Activated B cell treated with CpG ODN at 0.5 μM for 24 hours (primary cell): Measurements from ENCODE around the gene TSKU. TPM values are rescaled to one million over a fixed set of nuclear protein-coding genes. Genes with fewer than 3 reads are reported as not detected.
"Not testable (repeated sequence)": the region's sequence is repeated elsewhere in the genome, so short reads cannot be mapped to it uniquely, and the experiment has no call there.

Experiments
- ATAC-seq: fragments of 200-7000 bp; cut with Tn5 transposase; one replicate; pipeline ENCODE4 v1.10.0; 2021; ENCODE audit warnings: low read depth, mild to moderate bottlenecking, moderate library complexity
- CTCF ChIA-PET: fragments of 350-600 bp; sonication (Branson Sonifier 250); formaldehyde crosslinking; loops from one replicate; lab custom pipeline; 2021; ENCODE audit warnings: antibody characterized with exemption; lab: Charles Lee
- POLR2A ChIA-PET: fragments of 350-600 bp; sonication (Branson Sonifier 250); formaldehyde crosslinking; loops from one replicate; lab custom pipeline; 2021; ENCODE audit warnings: antibody characterized with exemption; lab: Charles Lee
- DNase-seq: peaks from one replicate; pipeline ENCODE4 v3.0.0; 2022
- H3K27ac Mint-ChIP-seq: one replicate; pipeline ENCODE4 v1.8.0; 2020; ENCODE audit warnings: mixed read lengths
- H3K27me3 Mint-ChIP-seq: one replicate; pipeline ENCODE4 v1.8.0; 2021; ENCODE audit warnings: mixed read lengths
- H3K36me3 Mint-ChIP-seq: one replicate; pipeline ENCODE4 v1.8.0; 2021; ENCODE audit warnings: low read depth, mixed read lengths
- H3K4me1 Mint-ChIP-seq: one replicate; pipeline ENCODE4 v1.8.0; 2021; ENCODE audit warnings: mixed read lengths
- H3K4me3 Mint-ChIP-seq: one replicate; pipeline ENCODE4 v1.8.0; 2020; ENCODE audit warnings: mild to moderate bottlenecking, mixed read lengths
- H3K9me3 Mint-ChIP-seq: one replicate; pipeline ENCODE4 v1.8.0; 2020; ENCODE audit warnings: mixed read lengths
- intact Hi-C: fragments of 100-400 bp; cut with micrococcal nuclease; formaldehyde crosslinking; loops from one replicate; pipeline ENCODE4 v1.15.1; 2024
- total RNA-seq: library from RNA; stranded (reverse); gene quantifications from 2 replicates; pipeline ENCODE4 v1.2.3, GENCODE V29; 2022
- TF ChIP-seq, protein P1 (sequence below): fragments of 200-600 bp; IDR thresholded peaks from one replicate; pipeline ENCODE4 v1.8.0; 2022; ENCODE audit warnings: antibody characterized with exemption, mild to moderate bottlenecking

The TSKU gene
- total RNA-seq, 1 donor from 2014 or later = not detected

DNA sequence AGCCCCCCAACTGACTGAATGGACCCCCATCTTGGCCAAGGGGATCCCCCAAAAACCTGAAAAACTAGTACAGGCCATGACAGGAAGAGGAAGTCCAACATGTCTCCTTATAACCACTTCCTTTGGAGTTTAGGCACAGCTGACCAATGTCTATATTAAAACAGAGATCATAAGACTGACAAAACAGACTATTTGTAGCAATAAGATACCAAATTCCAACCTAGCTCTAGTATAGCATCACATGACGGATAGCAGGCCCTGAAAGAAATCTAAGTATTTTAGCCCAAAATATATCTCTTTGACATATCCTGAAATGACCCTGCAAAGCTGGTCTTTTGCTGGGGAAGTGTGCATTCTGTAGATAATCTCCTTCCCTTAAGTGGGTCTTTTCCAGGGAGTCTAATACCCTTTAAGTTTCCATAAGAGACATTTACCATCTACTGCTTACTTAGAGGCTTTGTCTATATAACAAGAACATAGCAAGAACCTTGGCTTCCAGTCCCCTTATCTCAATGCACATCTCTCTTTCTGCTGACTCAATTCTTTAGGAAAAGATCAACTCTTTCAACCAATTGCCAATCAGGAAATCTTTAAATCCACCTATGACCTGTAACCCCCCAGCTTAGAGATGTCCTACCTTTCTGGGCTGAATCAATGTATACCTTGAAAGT is 42.7 kb downstream of the TSKU start:
- Mint-ChIP-seq H3K4me1 (peaks cover 6% of the 10 kb centered on the region), H3K9me3 (no peaks in the 10 kb centered on the region), H3K27ac (no peak overlapping the region), H3K27me3 (peaks cover 11% of the 10 kb centered on the region), H3K4me3 (no peak overlapping the region), H3K36me3 (no peaks in the 10 kb centered on the region)
- intact Hi-C loops = no loop called here
- DNase-seq (no peak), ATAC-seq (no peak)
- TF ChIP-seq, protein P1, sequence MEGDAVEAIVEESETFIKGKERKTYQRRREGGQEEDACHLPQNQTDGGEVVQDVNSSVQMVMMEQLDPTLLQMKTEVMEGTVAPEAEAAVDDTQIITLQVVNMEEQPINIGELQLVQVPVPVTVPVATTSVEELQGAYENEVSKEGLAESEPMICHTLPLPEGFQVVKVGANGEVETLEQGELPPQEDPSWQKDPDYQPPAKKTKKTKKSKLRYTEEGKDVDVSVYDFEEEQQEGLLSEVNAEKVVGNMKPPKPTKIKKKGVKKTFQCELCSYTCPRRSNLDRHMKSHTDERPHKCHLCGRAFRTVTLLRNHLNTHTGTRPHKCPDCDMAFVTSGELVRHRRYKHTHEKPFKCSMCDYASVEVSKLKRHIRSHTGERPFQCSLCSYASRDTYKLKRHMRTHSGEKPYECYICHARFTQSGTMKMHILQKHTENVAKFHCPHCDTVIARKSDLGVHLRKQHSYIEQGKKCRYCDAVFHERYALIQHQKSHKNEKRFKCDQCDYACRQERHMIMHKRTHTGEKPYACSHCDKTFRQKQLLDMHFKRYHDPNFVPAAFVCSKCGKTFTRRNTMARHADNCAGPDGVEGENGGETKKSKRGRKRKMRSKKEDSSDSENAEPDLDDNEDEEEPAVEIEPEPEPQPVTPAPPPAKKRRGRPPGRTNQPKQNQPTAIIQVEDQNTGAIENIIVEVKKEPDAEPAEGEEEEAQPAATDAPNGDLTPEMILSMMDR = no peak
- ChIA-PET POLR2A (no interaction called here), CTCF (interaction anchor here (2.3 kb wide), 1 partner anchor 92 kb away, joined by 6 read pairs; no protein-coding TSS in a partner anchor)

GRCh38 chr11:76826508-76826907 is 43.4 kb downstream of the TSKU start:
- H3K36me3 Mint-ChIP-seq, H3K4me3 Mint-ChIP-seq, ATAC-seq, DNase-seq, H3K27ac Mint-ChIP-seq, H3K9me3 Mint-ChIP-seq, intact Hi-C loops, POLR2A ChIA-PET, H3K4me1 Mint-ChIP-seq, CTCF ChIA-PET: not testable (repeated sequence)
- H3K27me3 Mint-ChIP-seq = peaks cover 12% of the 10 kb centered on the region

- H3K4me1 Mint-ChIP-seq, H3K9me3 Mint-ChIP-seq, H3K4me3 Mint-ChIP-seq, H3K27ac Mint-ChIP-seq, intact Hi-C loops, DNase-seq, H3K36me3 Mint-ChIP-seq, CTCF ChIA-PET, ATAC-seq, POLR2A ChIA-PET: not testable (repeated sequence)
- H3K27me3 Mint-ChIP-seq = peaks cover 12% of the 10 kb centered on the region
These were observed 43.8 kb downstream of the TSKU start for GRCh38 chr11:76827005-76827404.

DNA sequence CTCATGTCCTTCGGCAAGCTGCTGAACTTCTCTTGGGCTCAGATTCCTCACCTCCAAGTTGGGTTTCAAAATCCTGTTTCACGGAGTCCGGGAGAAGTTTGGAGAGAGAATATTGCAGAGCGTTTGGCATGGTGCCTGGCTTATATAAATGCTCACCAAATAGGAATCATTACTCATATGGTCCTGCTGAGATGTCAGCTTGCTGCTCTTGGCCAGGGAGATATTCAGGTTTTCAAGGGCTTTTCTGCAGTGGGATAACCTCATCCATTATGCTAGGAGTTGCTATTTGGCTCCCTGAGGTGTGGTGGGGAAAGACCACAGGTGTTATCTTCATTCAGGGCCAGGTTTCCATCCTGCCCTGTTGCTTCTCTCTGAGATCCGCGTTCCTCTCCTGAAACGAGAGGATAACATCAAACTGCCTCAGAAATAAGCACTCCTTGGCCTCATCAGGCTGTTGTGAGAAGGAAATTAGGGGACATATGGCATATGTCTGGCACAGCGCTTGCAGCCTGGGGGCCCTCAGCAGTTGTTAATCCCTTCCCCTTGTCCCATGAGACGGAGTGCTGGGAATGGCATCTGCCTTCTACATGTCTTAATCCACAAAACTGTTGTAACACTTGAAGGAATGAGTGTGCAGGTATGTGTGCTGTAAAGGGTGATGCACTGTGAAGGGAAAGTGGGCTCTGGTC is 47.6 kb downstream of the TSKU start:
- intact Hi-C loops = no loop called here
- H3K27ac Mint-ChIP-seq = no peak overlapping the region
- H3K4me1 Mint-ChIP-seq = no peaks in the 10 kb centered on the region
- no peaks in the 10 kb centered on the region for H3K36me3 Mint-ChIP-seq
- H3K9me3 Mint-ChIP-seq = no peaks in the 10 kb centered on the region
- TF ChIP-seq, protein P1 = no peak
- ChIA-PET CTCF (no interaction called here), POLR2A (no interaction called here)
- DNase-seq (no peak), ATAC-seq (no peak)
- H3K4me3 Mint-ChIP-seq = no peak overlapping the region
- H3K27me3 Mint-ChIP-seq = peaks cover 12% of the 10 kb centered on the region

DNA sequence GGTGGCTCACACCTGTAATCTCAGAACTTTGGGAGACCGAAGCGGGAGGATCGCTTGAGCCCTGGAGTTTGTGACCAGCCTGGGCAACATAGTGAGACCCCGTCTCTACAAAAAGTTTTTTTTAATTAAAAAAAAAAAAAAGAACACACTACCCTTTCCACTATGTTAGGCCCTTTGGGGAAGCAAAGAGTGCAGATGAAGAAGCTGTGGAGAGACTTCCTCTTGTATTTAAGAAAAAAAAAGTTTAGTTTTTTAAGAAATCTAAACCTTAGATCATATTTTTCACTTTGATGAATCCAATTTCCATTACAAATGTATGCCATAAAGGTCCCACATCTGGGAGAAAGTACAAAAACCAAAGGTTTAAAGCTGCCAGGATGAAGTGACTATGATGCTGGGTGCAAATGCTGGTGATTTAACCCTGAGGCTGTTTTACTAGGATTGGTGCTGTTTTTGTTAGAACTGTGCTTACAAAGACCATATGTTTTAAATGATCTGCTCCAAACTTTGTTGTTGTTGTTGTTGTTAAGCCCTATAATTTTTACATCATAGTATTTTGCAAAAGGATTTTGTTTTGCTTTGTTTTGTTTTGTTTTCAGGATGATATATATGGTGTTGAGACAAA is 48.6 kb downstream of the TSKU start:
- TF ChIP-seq, protein P1 = no peak
- Mint-ChIP-seq H3K9me3 (no peaks in the 10 kb centered on the region), H3K4me3 (no peak overlapping the region), H3K36me3 (no peaks in the 10 kb centered on the region), H3K27me3 (peaks cover 12% of the 10 kb centered on the region), H3K27ac (no peak overlapping the region), H3K4me1 (no peaks in the 10 kb centered on the region)
- ChIA-PET POLR2A (no interaction called here), CTCF (no interaction called here)
- ATAC-seq (no peak), DNase-seq (no peak)
- intact Hi-C loops = no loop called here

- Mint-ChIP-seq H3K36me3 (no peaks in the 10 kb centered on the region), H3K27ac (no peak overlapping the region), H3K9me3 (no peaks in the 10 kb centered on the region), H3K4me3 (no peak overlapping the region), H3K27me3 (peaks cover 12% of the 10 kb centered on the region), H3K4me1 (no peaks in the 10 kb centered on the region)
- ChIA-PET POLR2A (no interaction called here), CTCF (no interaction called here)
- DNase-seq = no peak
- ATAC-seq = no peak
- intact Hi-C loops = no loop called here
- TF ChIP-seq, protein P1 = no peak
These were observed 49.2 kb downstream of the TSKU start for GRCh38 chr11:76832361-76832760.
